Measurements from ENCODE around the gene NEURL3. TPM values are rescaled to one million over a fixed set of nuclear protein-coding genes. Genes with fewer than 3 reads are reported as not detected.
A peak's percentile ranks its signal among the peaks of the same experiment; 100 is the strongest.

Gene NEURL3
- total and polyA plus RNA-seq, 2 experiments from 2014 or later: not detected

DNA sequence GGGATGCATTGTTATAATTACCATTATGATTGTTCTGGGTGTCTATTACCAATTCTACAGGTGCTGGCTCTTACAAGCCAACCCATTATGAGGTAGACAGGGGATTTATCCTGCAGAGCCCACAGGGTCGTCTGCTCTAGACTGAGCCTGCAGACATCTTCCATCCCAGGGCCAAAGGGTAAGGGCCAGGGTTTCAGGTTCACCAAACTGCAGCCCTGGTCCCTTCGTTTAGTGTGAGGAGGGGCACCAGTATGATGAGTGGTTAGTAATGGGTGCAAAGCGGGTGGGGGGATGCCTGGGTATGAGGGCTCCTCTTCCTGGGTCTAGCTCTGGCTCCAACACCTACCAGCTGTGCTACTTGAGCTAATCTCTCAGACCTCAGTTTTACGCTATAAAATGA lies 30.2 kb upstream of the NEURL3 start:
- Histone ChIP-seq H3K9ac (no peak overlapping the region), H3F3A (ENCODE audit: insufficient read depth) (peaks cover 37% of the 10 kb centered on the region), H3K9me3 (ENCODE audit: low read depth) (no peaks in the 10 kb centered on the region), H3K79me2 (ENCODE audit: insufficient read depth) (peaks cover 22% of the 10 kb centered on the region), H3K4me3 (no peak overlapping the region), H3K27ac (no peak overlapping the region), H3K27me3 (replicated peaks; ENCODE audit: insufficient read depth) (no peaks in the 10 kb centered on the region), H3K9me2 (ENCODE audit: insufficient read depth) (no peaks in the 10 kb centered on the region), H3K4me1 (ENCODE audit: insufficient read depth) (peaks cover 54% of the 10 kb centered on the region), H2AFZ (no peak overlapping the region), H3K36me3 (ENCODE audit: low read depth) (no peaks in the 10 kb centered on the region), H4K20me1 (ENCODE audit: insufficient read depth) (0 out of 2 replicates have a peak, but pooled peaks cover 5% of the 10 kb centered on the region), H3K4me2 (ENCODE audit: unreplicated experiment) (no peak overlapping the region)
- no peak for TF ChIP-seq EZH2phosphoT487 (IDR thresholded peaks at IDR 0.05; ENCODE audit: insufficient read depth, low read depth)
- no peak for TF ChIP-seq EZH2 (IDR thresholded peaks at IDR 0.05; ENCODE audit: insufficient read depth, poor library complexity, severe bottlenecking)
- in situ Hi-C loops (cut with MboI): no loop called here
- WGBS, 2 experiments (ENCODE audit: low coverage in 1 of 2, low lambda C conversion rate in 2 of 2, missing lambda C conversion rate in 2 of 2): 85 to 86% methylated on average over 4 of the region's 4 CpGs
- DNase-seq: no peak

DNA sequence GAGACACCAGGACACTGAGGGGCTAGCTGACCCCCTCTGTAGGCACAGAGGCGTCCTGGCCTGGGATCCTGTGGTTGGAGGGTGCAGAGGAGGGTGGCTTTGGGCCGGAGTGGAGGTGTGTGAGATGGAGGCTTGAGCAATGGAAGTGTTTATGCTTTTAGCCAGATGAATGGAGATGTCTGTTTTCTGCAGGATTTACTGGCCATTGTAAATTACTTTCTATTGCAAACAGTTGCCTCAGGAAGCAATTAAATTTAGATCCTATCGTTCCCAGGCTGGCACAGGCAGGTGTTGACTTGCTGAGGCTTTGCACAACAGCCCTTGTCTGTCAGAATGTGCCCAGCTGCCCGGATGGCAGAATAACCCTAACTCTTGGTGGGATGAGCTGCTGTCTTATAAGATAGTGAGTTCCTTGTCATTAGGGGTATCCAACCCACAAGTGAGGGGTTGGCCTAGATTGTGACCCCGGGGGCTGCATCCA lies 29.6 kb upstream of the NEURL3 start:
- H3K9me2 ChIP-seq (ENCODE audit: insufficient read depth): no peaks in the 10 kb centered on the region
- H2AFZ ChIP-seq: no peak overlapping the region
- WGBS, 2 experiments (ENCODE audit: low coverage in 1 of 2, low lambda C conversion rate in 2 of 2, missing lambda C conversion rate in 2 of 2): 63 to 66% methylated on average over 5 of the region's 5 CpGs
- TF ChIP-seq EZH2 (IDR thresholded peaks at IDR 0.05; ENCODE audit: insufficient read depth, poor library complexity, severe bottlenecking) (no peak), EZH2phosphoT487 (IDR thresholded peaks at IDR 0.05; ENCODE audit: insufficient read depth, low read depth) (no peak)
- no peaks in the 10 kb centered on the region for H3K27me3 ChIP-seq (replicated peaks; ENCODE audit: insufficient read depth)
- H3K4me3 ChIP-seq: no peak overlapping the region
- H3K9me3 ChIP-seq (ENCODE audit: low read depth): no peaks in the 10 kb centered on the region
- H3F3A ChIP-seq (ENCODE audit: insufficient read depth): peaks cover 31% of the 10 kb centered on the region
- no peaks in the 10 kb centered on the region for H3K36me3 ChIP-seq (ENCODE audit: low read depth)
- H4K20me1 ChIP-seq (ENCODE audit: insufficient read depth): 0 out of 2 replicates have a peak, but pooled peaks cover 2% of the 10 kb centered on the region
- in situ Hi-C loops (cut with MboI): no loop called here
- no peak overlapping the region for H3K27ac ChIP-seq
- H3K4me2 ChIP-seq (ENCODE audit: unreplicated experiment): no peak overlapping the region
- no peak for DNase-seq
- H3K79me2 ChIP-seq (ENCODE audit: insufficient read depth): peaks cover 22% of the 10 kb centered on the region
- H3K9ac ChIP-seq: no peak overlapping the region
- peaks cover 48% of the 10 kb centered on the region for H3K4me1 ChIP-seq (ENCODE audit: insufficient read depth)

DNA sequence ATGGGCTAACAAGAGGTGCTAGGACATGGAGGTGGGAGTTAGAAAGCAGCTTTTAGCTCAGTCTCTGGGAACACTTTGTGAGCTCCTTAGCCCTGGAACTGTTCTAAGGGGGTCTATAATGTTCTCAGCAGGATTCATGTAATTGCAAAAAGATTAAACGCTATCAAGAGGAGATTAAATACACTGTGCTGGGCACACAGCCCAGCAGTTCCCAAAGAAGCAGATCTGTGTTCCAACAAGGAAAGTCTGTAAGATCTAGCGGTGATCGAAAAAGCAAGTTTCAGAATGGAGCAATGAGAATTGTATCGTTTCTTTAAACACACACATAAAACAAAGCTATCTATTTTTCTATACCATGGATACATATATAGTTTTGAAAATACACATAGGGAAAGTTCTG lies 29.0 kb upstream of the NEURL3 start:
- Histone ChIP-seq H3K4me1 (ENCODE audit: insufficient read depth) (peaks cover 43% of the 10 kb centered on the region), H3K9ac (peak overlapping the region; percentile 68), H3K27ac (peak overlapping the region; percentile 85), H2AFZ (peak overlapping the region; percentile 69), H3K9me2 (ENCODE audit: insufficient read depth) (no peaks in the 10 kb centered on the region), H3K4me3 (no peak overlapping the region), H3K79me2 (ENCODE audit: insufficient read depth) (peaks cover 18% of the 10 kb centered on the region), H3K4me2 (ENCODE audit: unreplicated experiment) (peak overlapping the region; percentile 65), H4K20me1 (ENCODE audit: insufficient read depth) (no peaks in the 10 kb centered on the region), H3F3A (ENCODE audit: insufficient read depth) (peaks cover 25% of the 10 kb centered on the region), H3K9me3 (ENCODE audit: low read depth) (no peaks in the 10 kb centered on the region), H3K27me3 (replicated peaks; ENCODE audit: insufficient read depth) (no peaks in the 10 kb centered on the region), H3K36me3 (ENCODE audit: low read depth) (no peaks in the 10 kb centered on the region)
- 26 to 41% methylated on average over 4 of the region's 4 CpGs for WGBS, 2 experiments (ENCODE audit: low coverage in 1 of 2, low lambda C conversion rate in 2 of 2, missing lambda C conversion rate in 2 of 2)
- in situ Hi-C loops (cut with MboI): no loop called here
- DNase-seq: no peak
- no peak for TF ChIP-seq EZH2phosphoT487 (IDR thresholded peaks at IDR 0.05; ENCODE audit: insufficient read depth, low read depth)
- TF ChIP-seq EZH2 (IDR thresholded peaks at IDR 0.05; ENCODE audit: insufficient read depth, poor library complexity, severe bottlenecking): no peak

DNA sequence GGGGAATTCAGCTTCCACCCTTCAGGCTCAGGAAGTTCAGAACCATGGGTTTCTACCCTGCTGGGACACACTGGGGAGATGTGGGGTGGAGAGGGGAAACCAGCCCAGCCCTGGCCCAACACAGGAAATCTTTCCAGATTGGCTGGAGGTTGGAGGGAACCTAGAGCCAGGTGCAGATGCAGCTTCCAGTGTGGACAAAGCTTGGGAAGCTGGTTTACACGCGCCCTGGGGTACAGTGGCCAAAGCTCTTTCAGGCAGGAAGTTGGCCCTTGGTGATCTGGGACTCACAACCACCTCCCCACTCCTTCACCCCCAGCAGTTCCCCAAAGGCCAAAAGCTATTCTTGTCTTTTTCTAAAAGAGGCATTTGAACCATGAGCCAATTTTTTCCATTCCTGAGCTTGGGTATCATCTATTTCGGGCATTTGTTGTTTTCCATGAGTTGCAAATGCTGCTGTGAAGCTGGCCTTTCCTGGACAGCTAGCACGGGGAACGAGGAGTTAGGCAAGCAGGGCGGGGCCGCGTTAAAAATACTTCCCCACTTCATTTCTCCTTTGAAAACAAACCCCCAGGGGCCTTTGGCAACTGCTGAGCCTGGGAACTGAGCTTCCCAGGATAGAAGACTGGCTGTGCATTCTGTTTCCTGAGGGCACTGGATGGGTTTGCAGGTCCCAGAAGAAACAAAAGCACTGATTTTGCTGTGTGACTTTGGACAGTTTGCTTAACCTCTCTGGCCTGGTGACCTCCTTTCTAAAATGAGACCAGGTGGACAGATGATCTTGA lies 28.3 kb upstream of the NEURL3 start:
- no peaks in the 10 kb centered on the region for H3K9me2 ChIP-seq (ENCODE audit: insufficient read depth)
- peak overlapping the region; percentile 85 for H3K27ac ChIP-seq
- in situ Hi-C loops (cut with MboI): no loop called here
- H3K9me3 ChIP-seq (ENCODE audit: low read depth): no peaks in the 10 kb centered on the region
- DNase-seq: peak; percentile 93
- H3K4me2 ChIP-seq (ENCODE audit: unreplicated experiment): peak overlapping the region; percentile 65
- no peak for TF ChIP-seq EZH2phosphoT487 (IDR thresholded peaks at IDR 0.05; ENCODE audit: insufficient read depth, low read depth)
- TF ChIP-seq EZH2 (IDR thresholded peaks at IDR 0.05; ENCODE audit: insufficient read depth, poor library complexity, severe bottlenecking): no peak
- no peaks in the 10 kb centered on the region for H4K20me1 ChIP-seq (ENCODE audit: insufficient read depth)
- H3K4me3 ChIP-seq: no peak overlapping the region
- peaks cover 37% of the 10 kb centered on the region for H3K4me1 ChIP-seq (ENCODE audit: insufficient read depth)
- no peaks in the 10 kb centered on the region for H3K36me3 ChIP-seq (ENCODE audit: low read depth)
- WGBS, 2 experiments (ENCODE audit: low coverage in 1 of 2, low lambda C conversion rate in 2 of 2, missing lambda C conversion rate in 2 of 2): 10 to 12% methylated on average over 8 of the region's 8 CpGs
- H3F3A ChIP-seq (ENCODE audit: insufficient read depth): peaks cover 21% of the 10 kb centered on the region
- peaks cover 13% of the 10 kb centered on the region for H3K79me2 ChIP-seq (ENCODE audit: insufficient read depth)
- H3K9ac ChIP-seq: peak overlapping the region; percentile 68
- H2AFZ ChIP-seq: peak overlapping the region; percentile 69
- no peaks in the 10 kb centered on the region for H3K27me3 ChIP-seq (replicated peaks; ENCODE audit: insufficient read depth)

Data from GM23248 (cell line).